ENCODE results near the gene TSPAN18. TPM values are rescaled to one million over a fixed set of nuclear protein-coding genes. Genes with fewer than 3 reads are reported as not detected.

Gene TSPAN18
- total RNA-seq, 1 experiment from 2014 or later: 2.8 TPM

GRCh38 chr11:44952082-44952481, 225.3 kb downstream of the TSPAN18 start:
- no peak overlapping the region for H3K4me3 ChIP-seq (ENCODE audit: low read depth, low read length, poor library complexity, severe bottlenecking)
- DNase-seq (ENCODE audit: low spot score): no peak
- H3K9me3 ChIP-seq (ENCODE audit: low read depth, low read length, poor library complexity, severe bottlenecking): no peaks in the 10 kb centered on the region
- ChIA-PET CTCF (interaction anchor here (2.1 kb wide), 1 partner anchor 16 kb away, joined by 8 read pairs; no protein-coding TSS in a partner anchor), POLR2A (ENCODE audit: low non-redundant PET) (no interaction called here)
- intact Hi-C loops (cut with micrococcal nuclease; ENCODE audit: unreplicated experiment): no loop called here
- no peak overlapping the region for H3K27ac ChIP-seq (ENCODE audit: low read depth, low read length, poor library complexity, severe bottlenecking)
- H3K4me1 ChIP-seq (ENCODE audit: insufficient read depth, low read length, poor library complexity, severe bottlenecking): peaks cover 15% of the 10 kb centered on the region
- H3K27me3 ChIP-seq (replicated peaks; ENCODE audit: insufficient read depth, low read depth, low read length, poor library complexity): no peaks in the 10 kb centered on the region
- no TSS peak for BruUV-seq (replicated peaks)
- no peaks in the 10 kb centered on the region for H3K36me3 ChIP-seq (ENCODE audit: insufficient read depth, low read length, poor library complexity, severe bottlenecking)
- no peak for TF ChIP-seq EZH2 (IDR thresholded peaks at IDR 0.05; ENCODE audit: borderline replicate concordance, low read depth, low read length, poor library complexity, severe bottlenecking)
- TF ChIP-seq, protein P1, sequence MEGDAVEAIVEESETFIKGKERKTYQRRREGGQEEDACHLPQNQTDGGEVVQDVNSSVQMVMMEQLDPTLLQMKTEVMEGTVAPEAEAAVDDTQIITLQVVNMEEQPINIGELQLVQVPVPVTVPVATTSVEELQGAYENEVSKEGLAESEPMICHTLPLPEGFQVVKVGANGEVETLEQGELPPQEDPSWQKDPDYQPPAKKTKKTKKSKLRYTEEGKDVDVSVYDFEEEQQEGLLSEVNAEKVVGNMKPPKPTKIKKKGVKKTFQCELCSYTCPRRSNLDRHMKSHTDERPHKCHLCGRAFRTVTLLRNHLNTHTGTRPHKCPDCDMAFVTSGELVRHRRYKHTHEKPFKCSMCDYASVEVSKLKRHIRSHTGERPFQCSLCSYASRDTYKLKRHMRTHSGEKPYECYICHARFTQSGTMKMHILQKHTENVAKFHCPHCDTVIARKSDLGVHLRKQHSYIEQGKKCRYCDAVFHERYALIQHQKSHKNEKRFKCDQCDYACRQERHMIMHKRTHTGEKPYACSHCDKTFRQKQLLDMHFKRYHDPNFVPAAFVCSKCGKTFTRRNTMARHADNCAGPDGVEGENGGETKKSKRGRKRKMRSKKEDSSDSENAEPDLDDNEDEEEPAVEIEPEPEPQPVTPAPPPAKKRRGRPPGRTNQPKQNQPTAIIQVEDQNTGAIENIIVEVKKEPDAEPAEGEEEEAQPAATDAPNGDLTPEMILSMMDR (conservative IDR thresholded peaks at IDR 0.05; ENCODE audit: low read depth, low read length): no peak

- TF ChIP-seq, protein P1 (conservative IDR thresholded peaks at IDR 0.05; ENCODE audit: low read depth, low read length): no peak
- no peak for TF ChIP-seq EZH2 (IDR thresholded peaks at IDR 0.05; ENCODE audit: borderline replicate concordance, low read depth, low read length, poor library complexity, severe bottlenecking)
- ChIA-PET POLR2A (ENCODE audit: low non-redundant PET) (no interaction called here), CTCF (interaction anchor here (2.1 kb wide), 1 partner anchor 16 kb away, joined by 8 read pairs; no protein-coding TSS in a partner anchor)
- no peak overlapping the region for H3K27ac ChIP-seq (ENCODE audit: low read depth, low read length, poor library complexity, severe bottlenecking)
- intact Hi-C loops (cut with micrococcal nuclease; ENCODE audit: unreplicated experiment): no loop called here
- BruUV-seq (replicated peaks): no TSS peak
- no peaks in the 10 kb centered on the region for H3K9me3 ChIP-seq (ENCODE audit: low read depth, low read length, poor library complexity, severe bottlenecking)
- H3K36me3 ChIP-seq (ENCODE audit: insufficient read depth, low read length, poor library complexity, severe bottlenecking): no peaks in the 10 kb centered on the region
- peaks cover 20% of the 10 kb centered on the region for H3K4me1 ChIP-seq (ENCODE audit: insufficient read depth, low read length, poor library complexity, severe bottlenecking)
- no peak overlapping the region for H3K4me3 ChIP-seq (ENCODE audit: low read depth, low read length, poor library complexity, severe bottlenecking)
- DNase-seq (ENCODE audit: low spot score): no peak
- H3K27me3 ChIP-seq (replicated peaks; ENCODE audit: insufficient read depth, low read depth, low read length, poor library complexity): no peaks in the 10 kb centered on the region
These were observed 225.9 kb downstream of the TSPAN18 start for GRCh38 chr11:44952500-44953260.

DNA sequence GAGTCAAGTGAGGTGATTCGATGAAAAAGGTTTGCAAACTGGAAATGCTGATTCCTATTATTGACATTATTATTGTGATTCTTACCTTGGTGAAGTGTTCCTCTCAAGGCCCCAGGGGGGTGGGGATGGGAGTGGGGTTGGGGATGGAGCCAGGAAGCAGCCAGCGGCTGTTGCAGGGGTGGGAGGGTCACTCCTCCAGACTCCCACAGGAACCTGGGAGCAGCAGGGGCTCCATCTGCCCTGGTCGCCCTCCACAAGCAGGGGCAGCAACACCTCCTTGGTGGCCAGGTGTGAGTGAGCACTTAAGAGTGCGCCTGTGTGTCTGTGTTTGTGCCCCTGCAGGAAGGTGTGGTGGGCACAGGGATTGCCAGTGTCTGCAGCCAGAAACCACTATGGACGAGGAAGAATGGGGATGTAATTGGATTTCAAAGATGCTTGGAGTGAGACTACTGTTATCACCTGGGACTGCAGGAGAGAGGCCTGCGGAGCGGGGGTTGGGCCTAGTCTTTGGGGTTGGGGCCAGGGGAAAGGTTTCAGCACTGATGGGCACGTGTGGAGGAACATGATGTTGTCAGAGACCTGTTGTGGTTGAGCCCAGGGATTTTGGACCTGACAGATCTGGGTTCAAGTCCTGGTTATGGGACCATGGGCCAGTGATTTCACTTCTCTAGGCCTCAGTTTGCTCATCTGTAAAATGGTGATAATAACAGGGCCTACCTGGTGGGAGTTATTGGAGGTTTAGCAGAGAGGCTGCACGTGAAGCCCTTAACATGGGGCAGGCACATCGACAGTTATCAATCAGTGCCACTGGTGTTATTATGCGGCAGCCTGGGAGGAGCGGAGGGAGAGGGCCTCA, 227.5 kb downstream of the TSPAN18 start:
- no peak overlapping the region for H3K4me3 ChIP-seq (ENCODE audit: low read depth, low read length, poor library complexity, severe bottlenecking)
- H3K4me1 ChIP-seq (ENCODE audit: insufficient read depth, low read length, poor library complexity, severe bottlenecking): peaks cover 20% of the 10 kb centered on the region
- H3K9me3 ChIP-seq (ENCODE audit: low read depth, low read length, poor library complexity, severe bottlenecking): no peaks in the 10 kb centered on the region
- H3K27ac ChIP-seq (ENCODE audit: low read depth, low read length, poor library complexity, severe bottlenecking): no peak overlapping the region
- no peaks in the 10 kb centered on the region for H3K27me3 ChIP-seq (replicated peaks; ENCODE audit: insufficient read depth, low read depth, low read length, poor library complexity)
- ChIA-PET POLR2A (ENCODE audit: low non-redundant PET) (no interaction called here), CTCF (interaction anchor here (1.4 kb wide), 1 partner anchor 17 kb away, joined by 8 read pairs; no protein-coding TSS in a partner anchor)
- no peak for DNase-seq (ENCODE audit: low spot score)
- intact Hi-C loops (cut with micrococcal nuclease; ENCODE audit: unreplicated experiment): no loop called here
- TF ChIP-seq EZH2 (IDR thresholded peaks at IDR 0.05; ENCODE audit: borderline replicate concordance, low read depth, low read length, poor library complexity, severe bottlenecking): no peak
- TF ChIP-seq, protein P1 (conservative IDR thresholded peaks at IDR 0.05; ENCODE audit: low read depth, low read length): no peak
- BruUV-seq (replicated peaks): no TSS peak
- no peaks in the 10 kb centered on the region for H3K36me3 ChIP-seq (ENCODE audit: insufficient read depth, low read length, poor library complexity, severe bottlenecking)

Measured in A673 (cell line).